ENCODE measurements around the gene DLX1. TPM values are rescaled to one million over a fixed set of nuclear protein-coding genes. Genes with fewer than 3 reads are reported as not detected.
A peak's percentile ranks its signal among the peaks of the same experiment; 100 is the strongest.

Gene DLX1
- total and polyA plus RNA-seq, 9 of the 15 experiments (the other 6 are each of a cell fraction or from before 2014, with no cell fraction given), result 1.9 to 26.2 (median 9.6) TPM

DNA sequence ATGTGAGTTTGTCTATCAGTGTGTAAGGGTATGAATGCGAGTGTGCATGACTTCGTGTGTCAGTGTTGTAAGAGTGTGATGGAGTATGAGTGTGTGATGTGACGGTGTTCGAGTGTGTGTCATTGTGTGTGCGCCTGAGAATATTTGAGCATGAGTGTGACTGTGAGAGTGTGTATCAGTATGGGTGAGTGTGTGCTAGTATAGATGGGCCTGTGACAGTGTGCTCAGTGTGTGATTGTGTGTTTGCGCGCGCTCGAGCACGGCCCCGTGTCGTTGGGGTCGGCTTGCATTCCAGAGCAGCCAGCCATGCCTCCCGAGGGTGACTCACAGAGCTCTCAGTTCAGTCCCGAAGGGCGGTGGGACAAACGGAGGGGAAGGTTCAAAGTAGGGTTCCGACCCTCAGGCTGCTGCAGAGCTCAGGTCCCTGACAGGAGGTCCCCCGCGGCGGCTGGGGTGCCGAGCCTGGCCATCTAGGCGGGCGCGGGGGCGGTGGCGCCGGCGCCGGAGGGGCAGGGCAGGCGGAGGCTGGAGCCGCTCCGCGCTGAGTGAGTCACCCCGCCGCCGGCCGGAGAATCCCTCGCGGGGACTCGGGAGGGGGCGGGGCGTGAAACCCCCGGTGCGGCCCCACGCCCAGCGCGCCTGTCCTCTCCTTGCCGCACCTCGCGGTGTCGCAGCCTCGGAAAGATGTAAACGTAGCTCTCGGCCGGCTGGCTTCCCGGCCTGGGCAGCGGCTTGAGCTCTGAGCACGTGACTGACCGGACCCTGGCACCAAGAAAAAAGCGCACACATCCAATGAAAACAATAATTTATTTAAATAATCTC lies 13.6 kb downstream of the DLX1 start (continued):
- TF ChIP-seq TOE1 (IDR thresholded peaks at IDR 0.05; ENCODE audit: borderline replicate concordance), result peak; percentile 92
- no peak for TF ChIP-seq TOE1 (CRISPR knock-in tag; IDR thresholded peaks at IDR 0.05; ENCODE audit: borderline replicate concordance, low read depth)
- TF ChIP-seq KHSRP (IDR thresholded peaks at IDR 0.05), result 0 out of 2 replicates have a peak, but pooled peaks have one; percentile 24
- no peak for TF ChIP-seq ATF1 (CRISPR knock-in tag; IDR thresholded peaks at IDR 0.05)
- TF ChIP-seq ATF1 (tag; IDR thresholded peaks at IDR 0.05), result peak; percentile 61
- TF ChIP-seq, protein P1, sequence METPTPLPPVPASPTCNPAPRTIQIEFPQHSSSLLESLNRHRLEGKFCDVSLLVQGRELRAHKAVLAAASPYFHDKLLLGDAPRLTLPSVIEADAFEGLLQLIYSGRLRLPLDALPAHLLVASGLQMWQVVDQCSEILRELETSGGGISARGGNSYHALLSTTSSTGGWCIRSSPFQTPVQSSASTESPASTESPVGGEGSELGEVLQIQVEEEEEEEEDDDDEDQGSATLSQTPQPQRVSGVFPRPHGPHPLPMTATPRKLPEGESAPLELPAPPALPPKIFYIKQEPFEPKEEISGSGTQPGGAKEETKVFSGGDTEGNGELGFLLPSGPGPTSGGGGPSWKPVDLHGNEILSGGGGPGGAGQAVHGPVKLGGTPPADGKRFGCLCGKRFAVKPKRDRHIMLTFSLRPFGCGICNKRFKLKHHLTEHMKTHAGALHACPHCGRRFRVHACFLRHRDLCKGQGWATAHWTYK (CRISPR knock-in tag; IDR thresholded peaks at IDR 0.05), result no peak
- peak; percentile 90; the same call in 1 of the 2 replicates for TF ChIP-seq HLTF (IDR thresholded peaks at IDR 0.05)
- TF ChIP-seq PRMT5 (CRISPR knock-in tag; IDR thresholded peaks at IDR 0.05), result no peak
- TF ChIP-seq CBX3 (IDR thresholded peaks at IDR 0.05; ENCODE audit: borderline replicate concordance in 1 of 2, low read length in 2 of 2), result peak in 1 of 2 experiments; percentile 72; a peak in 2 of 3 replicates
- TF ChIP-seq, protein P2, sequence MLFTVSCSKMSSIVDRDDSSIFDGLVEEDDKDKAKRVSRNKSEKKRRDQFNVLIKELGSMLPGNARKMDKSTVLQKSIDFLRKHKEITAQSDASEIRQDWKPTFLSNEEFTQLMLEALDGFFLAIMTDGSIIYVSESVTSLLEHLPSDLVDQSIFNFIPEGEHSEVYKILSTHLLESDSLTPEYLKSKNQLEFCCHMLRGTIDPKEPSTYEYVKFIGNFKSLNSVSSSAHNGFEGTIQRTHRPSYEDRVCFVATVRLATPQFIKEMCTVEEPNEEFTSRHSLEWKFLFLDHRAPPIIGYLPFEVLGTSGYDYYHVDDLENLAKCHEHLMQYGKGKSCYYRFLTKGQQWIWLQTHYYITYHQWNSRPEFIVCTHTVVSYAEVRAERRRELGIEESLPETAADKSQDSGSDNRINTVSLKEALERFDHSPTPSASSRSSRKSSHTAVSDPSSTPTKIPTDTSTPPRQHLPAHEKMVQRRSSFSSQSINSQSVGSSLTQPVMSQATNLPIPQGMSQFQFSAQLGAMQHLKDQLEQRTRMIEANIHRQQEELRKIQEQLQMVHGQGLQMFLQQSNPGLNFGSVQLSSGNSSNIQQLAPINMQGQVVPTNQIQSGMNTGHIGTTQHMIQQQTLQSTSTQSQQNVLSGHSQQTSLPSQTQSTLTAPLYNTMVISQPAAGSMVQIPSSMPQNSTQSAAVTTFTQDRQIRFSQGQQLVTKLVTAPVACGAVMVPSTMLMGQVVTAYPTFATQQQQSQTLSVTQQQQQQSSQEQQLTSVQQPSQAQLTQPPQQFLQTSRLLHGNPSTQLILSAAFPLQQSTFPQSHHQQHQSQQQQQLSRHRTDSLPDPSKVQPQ (CRISPR knock-in tag; IDR thresholded peaks at IDR 0.05; ENCODE audit: borderline replicate concordance), result no peak
- TF ChIP-seq RB1 (IDR thresholded peaks at IDR 0.05; ENCODE audit: low read depth), result peak; percentile 93
- no peak; the same call in 1 of the 2 replicates for TF ChIP-seq ZNF316 (IDR thresholded peaks at IDR 0.05)
- TF ChIP-seq, protein P3, sequence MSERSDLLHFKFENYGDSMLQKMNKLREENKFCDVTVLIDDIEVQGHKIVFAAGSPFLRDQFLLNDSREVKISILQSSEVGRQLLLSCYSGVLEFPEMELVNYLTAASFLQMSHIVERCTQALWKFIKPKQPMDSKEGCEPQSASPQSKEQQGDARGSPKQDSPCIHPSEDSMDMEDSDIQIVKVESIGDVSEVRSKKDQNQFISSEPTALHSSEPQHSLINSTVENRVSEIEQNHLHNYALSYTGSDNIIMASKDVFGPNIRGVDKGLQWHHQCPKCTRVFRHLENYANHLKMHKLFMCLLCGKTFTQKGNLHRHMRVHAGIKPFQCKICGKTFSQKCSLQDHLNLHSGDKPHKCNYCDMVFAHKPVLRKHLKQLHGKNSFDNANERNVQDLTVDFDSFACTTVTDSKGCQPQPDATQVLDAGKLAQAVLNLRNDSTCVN (CRISPR knock-in tag; IDR thresholded peaks at IDR 0.05), result peak; percentile 92
- no peak; a peak in 1 of 4 replicates for TF ChIP-seq TBL1XR1 (IDR thresholded peaks at IDR 0.05; ENCODE audit: low read length in 2 of 2)
- no peak for TF ChIP-seq RBM25 (IDR thresholded peaks at IDR 0.05; ENCODE audit: low read depth, low read length, severe bottlenecking)
- no peak for TF ChIP-seq ZNF695 (CRISPR knock-in tag; IDR thresholded peaks at IDR 0.05)
- no peak for TF ChIP-seq CHCHD3 (CRISPR knock-in tag; IDR thresholded peaks at IDR 0.05)
- TF ChIP-seq MEIS2 (IDR thresholded peaks at IDR 0.05; ENCODE audit: partially characterized antibody), result peak; percentile 58
- peak; percentile 60; the same call in 1 of the 2 replicates for TF ChIP-seq CREM (IDR thresholded peaks at IDR 0.05; ENCODE audit: low read depth)
- peak; percentile 69; the same call in 1 of the 2 replicates for TF ChIP-seq KDM2B (CRISPR knock-in tag; IDR thresholded peaks at IDR 0.05)
- no peak for TF ChIP-seq ELF2 (CRISPR knock-in tag; IDR thresholded peaks at IDR 0.05)
- no peak; the same call in 1 of the 2 replicates for TF ChIP-seq HDAC8 (tag; IDR thresholded peaks at IDR 0.05)
- TF ChIP-seq ETV5 (CRISPR knock-in tag; IDR thresholded peaks at IDR 0.05; ENCODE audit: low read depth), result peak; percentile 78; the same call in 1 of the 2 replicates
- peak; percentile 91 for TF ChIP-seq RBFOX2 (IDR thresholded peaks at IDR 0.05; ENCODE audit: low read depth, low read length)
- peak; percentile 27 for TF ChIP-seq SAP30 (IDR thresholded peaks at IDR 0.05; ENCODE audit: borderline replicate concordance, insufficient read depth, low read depth, low read length, poor library complexity, severe bottlenecking)

All from K562 (cell line).